ENCODE results near the gene CRIM1. TPM values are rescaled to one million over a fixed set of nuclear protein-coding genes. Genes with fewer than 3 reads are reported as not detected.

The CRIM1 gene
- total and polyA plus RNA-seq, 2 of the 8 experiments (the other 6 are each of a cell fraction or from before 2014, with no cell fraction given) = 9.4 to 28.4 TPM

- TF ChIP-seq, protein P1, sequence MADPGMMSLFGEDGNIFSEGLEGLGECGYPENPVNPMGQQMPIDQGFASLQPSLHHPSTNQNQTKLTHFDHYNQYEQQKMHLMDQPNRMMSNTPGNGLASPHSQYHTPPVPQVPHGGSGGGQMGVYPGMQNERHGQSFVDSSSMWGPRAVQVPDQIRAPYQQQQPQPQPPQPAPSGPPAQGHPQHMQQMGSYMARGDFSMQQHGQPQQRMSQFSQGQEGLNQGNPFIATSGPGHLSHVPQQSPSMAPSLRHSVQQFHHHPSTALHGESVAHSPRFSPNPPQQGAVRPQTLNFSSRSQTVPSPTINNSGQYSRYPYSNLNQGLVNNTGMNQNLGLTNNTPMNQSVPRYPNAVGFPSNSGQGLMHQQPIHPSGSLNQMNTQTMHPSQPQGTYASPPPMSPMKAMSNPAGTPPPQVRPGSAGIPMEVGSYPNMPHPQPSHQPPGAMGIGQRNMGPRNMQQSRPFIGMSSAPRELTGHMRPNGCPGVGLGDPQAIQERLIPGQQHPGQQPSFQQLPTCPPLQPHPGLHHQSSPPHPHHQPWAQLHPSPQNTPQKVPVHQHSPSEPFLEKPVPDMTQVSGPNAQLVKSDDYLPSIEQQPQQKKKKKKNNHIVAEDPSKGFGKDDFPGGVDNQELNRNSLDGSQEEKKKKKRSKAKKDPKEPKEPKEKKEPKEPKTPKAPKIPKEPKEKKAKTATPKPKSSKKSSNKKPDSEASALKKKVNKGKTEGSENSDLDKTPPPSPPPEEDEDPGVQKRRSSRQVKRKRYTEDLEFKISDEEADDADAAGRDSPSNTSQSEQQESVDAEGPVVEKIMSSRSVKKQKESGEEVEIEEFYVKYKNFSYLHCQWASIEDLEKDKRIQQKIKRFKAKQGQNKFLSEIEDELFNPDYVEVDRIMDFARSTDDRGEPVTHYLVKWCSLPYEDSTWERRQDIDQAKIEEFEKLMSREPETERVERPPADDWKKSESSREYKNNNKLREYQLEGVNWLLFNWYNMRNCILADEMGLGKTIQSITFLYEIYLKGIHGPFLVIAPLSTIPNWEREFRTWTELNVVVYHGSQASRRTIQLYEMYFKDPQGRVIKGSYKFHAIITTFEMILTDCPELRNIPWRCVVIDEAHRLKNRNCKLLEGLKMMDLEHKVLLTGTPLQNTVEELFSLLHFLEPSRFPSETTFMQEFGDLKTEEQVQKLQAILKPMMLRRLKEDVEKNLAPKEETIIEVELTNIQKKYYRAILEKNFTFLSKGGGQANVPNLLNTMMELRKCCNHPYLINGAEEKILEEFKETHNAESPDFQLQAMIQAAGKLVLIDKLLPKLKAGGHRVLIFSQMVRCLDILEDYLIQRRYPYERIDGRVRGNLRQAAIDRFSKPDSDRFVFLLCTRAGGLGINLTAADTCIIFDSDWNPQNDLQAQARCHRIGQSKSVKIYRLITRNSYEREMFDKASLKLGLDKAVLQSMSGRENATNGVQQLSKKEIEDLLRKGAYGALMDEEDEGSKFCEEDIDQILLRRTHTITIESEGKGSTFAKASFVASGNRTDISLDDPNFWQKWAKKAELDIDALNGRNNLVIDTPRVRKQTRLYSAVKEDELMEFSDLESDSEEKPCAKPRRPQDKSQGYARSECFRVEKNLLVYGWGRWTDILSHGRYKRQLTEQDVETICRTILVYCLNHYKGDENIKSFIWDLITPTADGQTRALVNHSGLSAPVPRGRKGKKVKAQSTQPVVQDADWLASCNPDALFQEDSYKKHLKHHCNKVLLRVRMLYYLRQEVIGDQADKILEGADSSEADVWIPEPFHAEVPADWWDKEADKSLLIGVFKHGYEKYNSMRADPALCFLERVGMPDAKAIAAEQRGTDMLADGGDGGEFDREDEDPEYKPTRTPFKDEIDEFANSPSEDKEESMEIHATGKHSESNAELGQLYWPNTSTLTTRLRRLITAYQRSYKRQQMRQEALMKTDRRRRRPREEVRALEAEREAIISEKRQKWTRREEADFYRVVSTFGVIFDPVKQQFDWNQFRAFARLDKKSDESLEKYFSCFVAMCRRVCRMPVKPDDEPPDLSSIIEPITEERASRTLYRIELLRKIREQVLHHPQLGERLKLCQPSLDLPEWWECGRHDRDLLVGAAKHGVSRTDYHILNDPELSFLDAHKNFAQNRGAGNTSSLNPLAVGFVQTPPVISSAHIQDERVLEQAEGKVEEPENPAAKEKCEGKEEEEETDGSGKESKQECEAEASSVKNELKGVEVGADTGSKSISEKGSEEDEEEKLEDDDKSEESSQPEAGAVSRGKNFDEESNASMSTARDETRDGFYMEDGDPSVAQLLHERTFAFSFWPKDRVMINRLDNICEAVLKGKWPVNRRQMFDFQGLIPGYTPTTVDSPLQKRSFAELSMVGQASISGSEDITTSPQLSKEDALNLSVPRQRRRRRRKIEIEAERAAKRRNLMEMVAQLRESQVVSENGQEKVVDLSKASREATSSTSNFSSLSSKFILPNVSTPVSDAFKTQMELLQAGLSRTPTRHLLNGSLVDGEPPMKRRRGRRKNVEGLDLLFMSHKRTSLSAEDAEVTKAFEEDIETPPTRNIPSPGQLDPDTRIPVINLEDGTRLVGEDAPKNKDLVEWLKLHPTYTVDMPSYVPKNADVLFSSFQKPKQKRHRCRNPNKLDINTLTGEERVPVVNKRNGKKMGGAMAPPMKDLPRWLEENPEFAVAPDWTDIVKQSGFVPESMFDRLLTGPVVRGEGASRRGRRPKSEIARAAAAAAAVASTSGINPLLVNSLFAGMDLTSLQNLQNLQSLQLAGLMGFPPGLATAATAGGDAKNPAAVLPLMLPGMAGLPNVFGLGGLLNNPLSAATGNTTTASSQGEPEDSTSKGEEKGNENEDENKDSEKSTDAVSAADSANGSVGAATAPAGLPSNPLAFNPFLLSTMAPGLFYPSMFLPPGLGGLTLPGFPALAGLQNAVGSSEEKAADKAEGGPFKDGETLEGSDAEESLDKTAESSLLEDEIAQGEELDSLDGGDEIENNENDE (IDR thresholded peaks at IDR 0.05; ENCODE audit: insufficient replicate concordance, low read length) = no peak
- TF ChIP-seq SIRT6 (IDR thresholded peaks at IDR 0.05; ENCODE audit: low read length) = no peak
- no peak for TF ChIP-seq SRF (IDR thresholded peaks at IDR 0.05; ENCODE audit: low read depth, low read length)
- no peak for TF ChIP-seq TAF1 (IDR thresholded peaks at IDR 0.05; ENCODE audit: low read depth, low read length)
- TF ChIP-seq BACH1 (IDR thresholded peaks at IDR 0.05; ENCODE audit: low read length) = no peak
- TF ChIP-seq HDAC6 (IDR thresholded peaks at IDR 0.05; ENCODE audit: low read depth, low read length) = no peak
- no peak for TF ChIP-seq CHD2 (IDR thresholded peaks at IDR 0.05; ENCODE audit: low read length)
- no peak for TF ChIP-seq TAF7 (optimal IDR thresholded peaks at IDR 0.05; ENCODE audit: borderline replicate concordance, low read depth, low read length)
- no peak for TF ChIP-seq ZNF274 (IDR thresholded peaks at IDR 0.05; ENCODE audit: borderline replicate concordance, extremely low read depth, low read length)
- TF ChIP-seq EGR1 (IDR thresholded peaks at IDR 0.05; ENCODE audit: borderline replicate concordance, low read depth, low read length) = no peak
- no peak for TF ChIP-seq GABPA (IDR thresholded peaks at IDR 0.05; ENCODE audit: borderline replicate concordance, insufficient read depth, low read length)
- no peak for TF ChIP-seq RNF2 (IDR thresholded peaks at IDR 0.05; ENCODE audit: borderline replicate concordance, low read depth, low read length, missing control alignments, poor library complexity, severe bottlenecking)
- TF ChIP-seq SIX5 (IDR thresholded peaks at IDR 0.05; ENCODE audit: low read depth, low read length) = no peak
Observed at GRCh38 chr2:36509075-36509474, 153.5 kb downstream of the CRIM1 start (continued).
